Left lobe of liver (tissue), 2 donors: ENCODE results near the gene PTGDS. TPM values are rescaled to one million over a fixed set of nuclear protein-coding genes. Genes with fewer than 3 reads are reported as not detected.
"Not testable (repeated sequence)": the region's sequence is repeated elsewhere in the genome, so short reads cannot be mapped to it uniquely, and the experiment has no call there.

Experiments used
- ATAC-seq: fragments of 200-7000 bp; cut with Tn5 transposase; one replicate; pipeline ENCODE4 v1.9.1; 2020; ENCODE audit warnings: mild to moderate bottlenecking, moderate library complexity
- DNase-seq: peaks from one replicate; pipeline ENCODE4 v3.0.0-alpha.2; 2020; ENCODE audit warnings: low spot score
- total RNA-seq: library from RNA; stranded (reverse); gene quantifications from one replicate; pipeline ENCODE4 v1.2.1, GENCODE V29; 2021
- donor health status: DM: no; HTN: no; CAD: no; lungs with moderate emphysema.
- donor health status: DM: no; HTN: yes; CAD: no.

PTGDS gene
- total RNA-seq, 1 donor from 2014 or later = 5.2 TPM

DNA sequence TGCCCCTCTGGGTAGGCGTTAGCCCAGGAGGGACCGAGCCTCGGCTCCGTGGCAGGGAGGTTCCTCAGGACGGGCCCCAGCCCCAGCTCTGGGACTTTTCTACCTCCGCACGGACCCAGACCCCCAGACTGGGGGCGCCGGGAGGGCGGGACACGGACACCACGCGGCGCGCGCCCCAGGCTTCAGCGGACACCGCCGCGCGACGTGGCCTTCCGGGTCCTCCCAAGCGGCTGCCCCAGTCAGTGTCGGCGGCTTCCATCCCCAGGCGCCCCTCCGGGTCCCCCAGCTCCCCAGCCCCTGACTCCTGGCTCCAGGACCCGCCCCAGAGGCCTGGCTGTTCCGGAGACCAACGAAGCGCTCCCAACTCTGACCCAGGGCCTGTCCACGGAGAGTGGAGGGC lies 8.5 kb downstream of the PTGDS start:
- ATAC-seq (no peak), DNase-seq (no peak)

DNA sequence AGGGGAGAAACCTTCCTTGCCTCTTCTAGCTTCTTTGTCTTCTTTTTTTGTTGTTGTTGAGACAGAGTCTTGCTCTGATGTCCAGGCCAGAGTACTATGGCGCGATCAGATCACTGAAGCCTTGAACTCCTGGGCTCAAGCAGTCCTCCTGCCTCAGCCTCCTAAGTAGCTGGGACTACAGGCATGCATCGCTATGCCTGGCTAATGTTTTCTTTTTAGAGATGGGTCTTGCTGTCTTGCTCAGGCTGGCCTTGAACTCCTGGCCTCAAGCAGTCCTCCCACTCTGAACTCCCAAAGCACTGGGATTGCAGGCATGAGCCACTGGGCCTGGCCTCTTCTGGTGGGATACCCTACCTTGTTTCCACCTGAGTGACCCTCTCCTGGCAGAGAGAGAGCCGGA lies 11.6 kb downstream of the PTGDS start:
- no peak for ATAC-seq

DNA sequence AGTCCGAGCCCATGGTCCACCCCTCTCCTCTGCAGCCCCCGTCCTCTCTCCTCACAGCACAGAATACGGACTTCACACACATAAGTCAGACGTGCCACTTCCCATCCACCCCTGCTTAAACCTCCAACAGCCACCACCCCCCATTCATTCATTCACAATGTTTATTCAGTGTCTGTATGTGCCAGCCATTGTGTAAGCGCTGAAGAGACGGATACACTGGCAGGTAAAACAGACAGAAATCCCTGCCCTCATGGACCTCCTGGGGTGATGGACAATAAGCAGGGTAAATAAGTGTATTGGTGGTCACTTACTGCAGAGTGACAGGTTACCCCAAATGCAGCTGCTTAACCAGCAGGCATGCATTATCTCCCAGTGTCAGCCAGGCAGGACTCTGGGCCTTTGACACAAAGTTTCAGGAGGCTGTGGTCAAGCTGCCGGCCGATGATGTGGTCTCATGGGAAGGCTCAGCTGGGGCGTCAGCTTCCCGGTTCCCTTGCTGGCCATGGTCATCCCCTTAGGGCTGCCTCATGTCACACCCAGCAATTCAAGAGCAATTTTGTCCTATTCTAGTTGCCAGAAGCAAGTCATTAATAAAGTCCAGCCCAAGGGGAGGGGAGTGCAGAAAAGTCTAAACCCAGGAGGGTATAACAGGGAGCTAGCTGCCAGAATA lies 13.1 kb downstream of the PTGDS start:
- no peak for ATAC-seq
- DNase-seq = no peak

More for the DNA sequence above, 11.6 kb downstream of the PTGDS start:
- DNase-seq = no peak

DNA sequence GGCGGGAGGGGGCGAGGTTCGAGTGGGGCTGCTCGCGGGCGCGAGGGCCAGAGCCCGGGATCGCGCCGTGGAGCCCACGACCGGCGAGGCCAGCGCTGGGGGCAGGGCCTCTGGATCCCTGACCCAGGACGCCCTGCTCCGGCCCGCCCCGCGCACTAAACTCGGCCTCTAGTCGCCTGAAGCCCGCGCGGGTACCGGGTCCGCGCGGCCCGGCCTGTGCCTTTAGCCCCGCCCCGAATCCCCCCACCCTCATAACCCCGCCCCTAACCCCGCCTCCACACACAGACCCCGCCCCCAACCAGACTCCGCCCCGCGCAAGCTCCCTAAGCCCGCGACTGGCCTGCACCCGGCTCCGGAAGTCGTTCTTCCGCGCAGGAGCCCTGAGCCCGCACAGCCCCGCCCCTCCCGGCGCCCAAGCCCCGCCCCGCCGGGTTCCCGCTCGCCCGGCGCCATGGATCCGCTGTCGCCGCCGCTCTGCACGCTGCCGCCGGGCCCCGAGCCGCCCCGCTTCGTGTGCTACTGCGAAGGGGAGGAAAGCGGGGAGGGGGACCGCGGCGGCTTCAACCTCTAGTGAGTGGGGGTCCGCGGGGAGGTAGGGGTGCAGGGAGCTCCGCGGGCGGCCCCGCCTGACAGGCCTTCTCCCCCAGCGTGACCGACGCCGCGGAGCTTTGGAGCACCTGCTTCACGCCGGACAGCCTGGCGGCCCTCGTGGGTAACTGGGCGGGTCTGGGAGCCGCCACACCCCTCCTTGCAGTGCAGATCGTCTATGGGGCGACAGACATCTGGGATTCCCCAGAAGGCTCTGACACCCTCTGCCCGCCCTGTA lies 14.9 kb downstream of the PTGDS start, which contains the start of gene PAXX:
PAXX (plus strand) TSS at position 430 of the 826 bp plus-strand sequence; CDS start at position 452, 22 bp downstream.
- ATAC-seq = peak; percentile 93
- DNase-seq = peak; percentile 93

DNA sequence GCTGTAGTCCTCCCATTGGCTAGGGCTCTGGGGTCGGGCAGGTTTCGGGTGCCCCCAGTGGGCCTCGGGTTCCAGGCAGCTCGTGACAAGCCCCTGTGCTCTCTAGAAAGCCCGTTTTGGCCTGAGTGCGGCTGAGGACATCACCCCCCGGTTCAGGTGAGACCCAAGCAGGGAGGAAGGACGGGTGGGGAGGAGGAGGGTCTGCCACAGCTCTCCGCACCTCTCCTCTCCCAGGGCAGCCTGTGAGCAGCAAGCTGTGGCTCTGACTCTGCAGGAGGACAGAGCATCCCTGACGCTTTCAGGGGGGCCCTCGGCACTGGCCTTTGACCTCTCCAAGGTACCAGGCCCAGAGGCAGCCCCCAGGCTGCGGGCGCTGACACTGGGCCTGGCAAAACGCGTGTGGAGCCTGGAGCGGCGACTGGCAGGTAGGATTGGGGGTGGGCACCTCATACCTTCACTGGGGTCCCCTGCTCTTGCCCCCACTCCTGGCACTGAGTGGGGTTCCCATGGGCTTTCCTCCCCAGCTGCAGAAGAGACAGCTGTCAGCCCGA lies 15.6 kb downstream of the PTGDS start:
- DNase-seq (no peak), ATAC-seq (no peak)

DNA sequence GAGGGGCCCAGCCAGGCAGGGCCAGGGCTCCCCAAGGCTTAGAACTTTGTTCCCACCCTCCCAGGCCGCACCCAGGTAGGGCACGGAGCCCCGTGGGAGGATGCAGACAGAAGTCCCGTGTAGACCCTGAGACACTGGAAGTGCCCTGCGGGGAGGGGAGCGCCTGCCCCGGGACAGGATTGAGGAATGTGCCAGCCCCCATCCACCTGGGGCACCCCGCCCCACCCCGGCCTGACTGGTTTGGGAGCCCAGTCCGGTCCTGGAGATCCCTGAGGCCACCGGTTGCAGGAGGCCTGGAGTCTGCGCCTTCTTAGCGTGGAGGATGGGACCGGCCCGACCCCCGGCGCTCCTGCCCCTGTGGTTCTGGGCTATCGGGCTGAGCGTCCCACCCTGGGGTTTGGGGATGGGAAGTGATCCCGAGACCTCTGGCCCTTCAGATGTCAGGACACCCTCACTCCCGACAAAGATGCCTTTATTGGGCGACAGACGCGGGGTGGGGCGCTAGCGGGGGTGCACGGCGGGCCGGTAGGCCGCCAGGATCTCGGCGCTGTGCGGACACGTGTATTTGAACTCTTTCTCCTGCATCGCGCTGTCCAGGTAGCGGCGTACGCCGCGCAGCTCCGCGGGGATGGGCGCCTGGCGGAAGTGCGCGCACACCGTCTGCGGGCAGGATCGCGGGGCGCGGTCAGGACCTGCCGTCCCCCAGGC lies 17.0 kb downstream of the PTGDS start:
- ATAC-seq (no peak), DNase-seq (no peak)

DNA sequence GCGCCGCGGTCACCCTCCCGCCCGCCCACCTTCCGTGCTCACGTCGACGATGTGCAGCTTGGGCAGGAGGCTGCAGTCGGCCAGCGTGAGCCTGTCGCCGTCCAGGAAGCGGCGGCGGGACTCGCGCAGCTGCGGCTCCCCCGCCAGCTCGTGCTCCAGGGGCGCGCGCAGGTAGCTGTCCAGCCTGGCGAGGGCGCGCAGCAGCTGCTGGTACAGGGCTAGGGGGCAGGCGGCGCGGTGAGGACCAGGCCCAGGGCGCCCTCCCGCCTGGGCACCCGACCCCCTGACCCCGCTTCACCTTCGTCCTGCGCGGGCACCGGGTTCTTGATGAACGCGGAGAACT lies 17.6 kb downstream of the PTGDS start:
- no peak for DNase-seq

DNA sequence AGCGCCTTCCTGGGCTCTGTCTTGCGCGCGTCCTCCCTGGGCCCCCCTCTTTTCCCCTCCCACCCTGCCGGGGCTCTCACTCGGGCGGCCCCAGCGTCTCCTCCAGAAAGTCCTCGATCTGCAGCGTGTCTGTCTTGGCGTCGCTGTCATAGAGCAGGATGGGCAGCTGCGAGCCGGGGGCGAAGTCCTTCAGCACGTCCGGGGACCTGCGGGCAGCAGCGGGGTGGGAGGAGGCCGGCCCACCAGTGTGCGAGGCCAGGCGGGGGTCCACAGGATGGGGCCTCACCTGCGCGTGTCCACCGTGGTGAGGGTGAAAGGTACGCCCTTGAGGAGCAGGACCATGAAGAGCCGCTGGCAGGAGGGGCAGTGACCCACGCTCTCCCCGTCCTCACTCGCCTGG lies 18.1 kb downstream of the PTGDS start:
- no peak for ATAC-seq
- DNase-seq = no peak

More for the DNA sequence above, 17.6 kb downstream of the PTGDS start:
- no peak for ATAC-seq

DNA sequence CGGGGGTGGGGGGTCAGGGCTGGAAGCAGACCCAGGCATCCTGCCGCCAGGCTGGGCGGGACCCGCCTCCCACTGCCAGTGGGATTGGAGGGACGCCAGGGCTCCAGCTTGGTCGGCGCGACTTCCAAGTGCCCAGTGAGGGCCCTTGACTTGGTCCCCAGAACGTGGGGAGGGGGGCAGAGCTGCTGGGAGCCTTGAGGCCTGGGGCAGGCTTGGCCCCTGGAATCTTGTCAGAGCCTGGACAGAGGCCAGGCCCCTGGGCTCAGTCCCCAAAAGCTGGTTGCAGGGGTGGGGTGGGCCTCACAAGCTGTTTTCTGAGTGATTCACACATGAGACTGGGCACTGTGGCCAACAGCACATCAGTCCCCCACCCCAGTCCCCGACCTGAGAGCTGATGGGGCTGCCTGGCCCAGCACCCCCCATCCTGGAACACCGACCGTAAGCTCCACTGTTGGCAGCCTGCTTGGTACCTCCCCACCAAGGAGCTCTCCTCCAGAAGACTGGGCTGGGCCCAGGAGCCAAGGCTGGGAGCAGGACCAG lies 18.5 kb downstream of the PTGDS start:
- no peak for DNase-seq
- ATAC-seq = no peak

DNA sequence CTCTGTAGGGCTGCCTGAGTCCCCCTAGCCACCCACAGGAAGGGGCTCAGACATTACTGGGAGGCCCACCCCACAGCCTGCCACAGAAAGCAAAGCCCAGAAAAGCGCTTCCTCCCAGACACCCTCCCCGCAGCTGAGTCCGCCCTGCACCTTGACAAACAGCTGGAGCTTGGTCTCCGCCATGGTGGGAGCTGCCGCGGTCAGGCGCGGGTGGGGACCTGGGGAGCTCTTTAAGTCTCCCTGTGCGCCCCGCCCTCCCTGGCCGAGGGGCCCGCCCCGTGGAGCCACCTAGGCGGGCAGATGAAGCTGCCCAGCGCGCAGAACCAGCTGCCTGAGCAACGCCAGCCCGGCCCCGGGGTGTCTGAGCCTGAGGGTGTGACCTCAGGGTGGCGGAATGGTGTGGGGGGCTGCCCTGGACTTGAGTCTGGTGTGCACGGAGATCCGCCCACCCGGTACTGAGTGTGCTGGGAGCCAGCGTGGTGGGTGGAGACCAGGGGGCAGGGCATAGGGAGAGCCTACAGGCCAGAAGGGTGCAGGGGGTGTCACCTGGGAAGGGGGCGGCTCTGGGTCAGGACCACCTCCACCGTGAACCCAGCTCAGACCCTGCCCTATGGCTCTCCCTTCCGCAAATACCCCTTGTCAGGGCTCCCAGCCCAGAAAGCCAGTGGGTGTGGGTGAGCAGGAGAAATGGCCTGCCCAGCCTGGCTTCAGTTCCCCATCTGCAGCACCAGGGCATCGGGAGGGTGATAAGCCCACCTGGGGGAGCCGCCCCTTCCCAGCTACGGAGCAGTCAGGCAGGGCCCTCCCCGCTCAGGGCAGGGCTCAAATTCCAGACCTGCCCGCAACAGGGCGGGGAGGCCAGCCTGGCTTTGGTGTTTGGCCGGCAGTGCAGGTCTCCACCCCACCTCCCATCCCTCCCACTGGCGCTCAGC lies 19.3 kb downstream of the PTGDS start, which contains the start of gene CLIC3:
CLIC3 (minus strand) TSS at position 208 of the 932 bp plus-strand sequence; CDS start at position 183, 25 bp downstream.
- DNase-seq = no peak
- ATAC-seq = peak; percentile 31

DNA sequence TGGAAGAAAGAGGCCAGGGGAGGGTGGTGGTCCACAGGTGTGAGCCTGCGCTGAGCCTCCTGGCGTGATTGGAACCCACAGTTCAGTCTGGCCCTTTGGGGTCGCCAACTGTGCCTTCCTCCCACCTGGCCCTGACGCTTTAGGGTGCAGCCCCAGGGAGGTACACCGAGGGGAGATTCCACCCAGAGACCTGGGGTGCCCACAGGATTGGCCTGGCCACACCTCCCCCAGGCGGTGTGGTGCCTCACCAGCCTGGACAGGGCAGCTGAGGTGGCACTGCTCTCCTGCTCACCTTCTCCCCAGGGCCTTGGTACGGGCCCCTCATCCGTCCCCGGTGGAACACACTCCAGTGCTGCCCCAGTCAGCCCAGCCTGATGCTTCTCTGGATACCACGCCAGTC lies 20.1 kb downstream of the PTGDS start:
- ATAC-seq (no peak), DNase-seq (no peak)

DNA sequence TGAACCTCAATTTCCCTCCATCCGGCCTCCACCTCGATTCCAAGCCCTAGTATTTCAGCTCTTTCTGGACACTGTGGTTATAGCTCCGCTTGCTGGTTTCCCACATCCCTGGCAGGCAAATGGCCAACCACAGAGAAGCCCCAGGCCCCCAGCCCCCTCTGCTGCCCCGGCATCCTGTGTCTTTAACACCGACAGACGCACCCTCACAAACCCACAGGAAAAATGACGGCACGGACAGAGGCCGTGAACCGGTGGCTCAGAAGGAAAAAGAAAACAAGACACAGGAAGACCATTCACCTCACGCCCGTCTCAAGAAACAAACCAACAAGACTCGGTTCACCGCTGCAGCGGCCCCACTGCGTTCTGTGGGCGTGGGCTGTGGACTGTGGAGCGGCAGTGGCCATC lies 20.5 kb downstream of the PTGDS start:
- no peak for ATAC-seq
- no peak for DNase-seq

DNA sequence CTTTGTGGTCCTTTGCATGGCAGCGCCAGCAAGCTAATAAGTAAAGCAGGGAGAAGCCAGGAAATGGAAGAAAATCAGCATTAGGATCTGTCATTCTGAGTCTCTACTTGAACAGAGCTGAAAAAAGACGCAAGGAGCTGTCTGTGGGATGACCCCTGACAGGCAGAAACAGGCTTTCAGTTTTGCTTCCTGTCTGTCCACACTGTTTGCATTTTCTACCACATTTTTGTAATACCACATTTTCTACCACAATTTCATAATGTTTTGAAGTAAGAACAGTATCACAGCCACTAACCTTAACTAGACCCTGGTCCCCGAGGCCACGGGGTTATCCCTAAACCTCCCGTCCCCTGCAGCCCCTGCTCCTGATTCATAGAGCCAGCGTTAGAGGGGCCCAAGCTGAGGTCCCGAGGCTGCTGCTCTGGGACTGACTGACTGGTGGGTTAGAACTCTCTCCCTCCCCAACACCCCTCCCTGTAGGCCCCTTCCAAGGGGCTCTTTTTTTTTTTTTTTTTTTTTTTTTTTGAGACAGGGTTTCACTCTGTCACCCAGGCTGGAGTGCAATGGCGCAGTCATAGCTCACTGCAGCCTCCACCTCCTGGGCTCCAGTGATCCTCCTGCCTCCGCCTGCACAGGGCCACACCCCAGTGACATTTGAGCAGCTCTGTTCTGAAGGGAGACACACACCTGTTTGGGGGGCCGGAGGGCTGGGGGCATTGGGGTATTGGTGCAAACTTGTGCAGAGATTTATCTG lies 23.1 kb downstream of the PTGDS start:
- no peak for DNase-seq
- ATAC-seq = no peak

DNA sequence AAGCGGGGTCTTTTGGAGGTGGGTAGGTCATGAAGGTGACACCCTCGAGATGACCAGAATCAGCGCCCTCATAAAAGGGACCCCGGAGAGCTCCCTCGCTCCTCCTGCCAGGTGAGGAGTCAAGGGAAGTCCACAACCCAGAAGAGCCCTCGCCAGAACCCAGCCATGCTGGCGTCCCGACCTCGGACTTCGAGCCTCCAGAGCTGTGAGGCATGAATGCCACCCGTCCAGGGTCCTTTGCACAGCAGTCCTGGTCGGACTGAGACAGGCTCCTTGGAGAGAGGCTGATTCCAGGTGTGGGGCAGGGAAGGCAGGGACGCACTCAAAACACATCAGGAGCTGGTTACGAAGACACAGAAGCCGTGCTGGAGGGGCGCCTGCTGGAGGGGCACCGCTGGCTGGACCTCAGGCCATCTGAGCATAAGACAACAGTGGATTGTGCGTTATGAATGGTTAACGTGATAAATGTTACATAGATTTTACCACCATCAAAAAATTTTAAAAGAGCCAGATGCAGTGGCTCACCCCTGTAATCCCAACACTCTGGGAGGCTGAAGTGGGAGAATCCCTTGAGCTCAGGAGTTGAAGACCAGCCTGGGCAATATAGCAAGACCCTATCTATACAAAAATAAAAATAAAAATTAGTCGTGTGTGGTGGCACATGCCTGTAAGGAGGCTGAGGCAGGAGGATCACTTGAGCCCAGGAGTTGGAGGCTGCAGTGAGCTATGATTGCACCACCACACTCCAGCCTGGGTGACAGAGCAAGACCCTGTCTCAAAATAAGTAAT lies 24.7 kb downstream of the PTGDS start:
- no peak for DNase-seq
- peak; percentile 72 for ATAC-seq

DNA sequence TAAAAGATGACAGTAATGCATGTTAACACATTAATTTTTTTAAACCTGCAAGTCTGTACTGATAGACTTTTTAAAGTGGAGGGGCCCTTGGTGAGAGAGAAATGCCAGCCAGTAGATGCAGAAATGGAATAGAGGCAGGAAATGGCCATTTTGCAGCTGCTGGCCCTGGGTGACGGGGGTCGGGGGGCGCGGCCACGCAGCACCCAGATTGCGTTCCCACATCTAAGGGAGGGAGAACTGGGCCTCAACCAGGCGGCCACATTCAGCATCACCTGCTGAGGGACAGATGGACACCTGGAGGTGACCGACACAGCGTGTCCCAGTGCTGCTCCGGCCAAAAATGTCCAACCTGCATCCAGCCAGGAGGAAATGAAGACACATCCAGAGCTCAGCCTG lies 25.3 kb downstream of the PTGDS start:
- DNase-seq (no peak), ATAC-seq (no peak)

DNA sequence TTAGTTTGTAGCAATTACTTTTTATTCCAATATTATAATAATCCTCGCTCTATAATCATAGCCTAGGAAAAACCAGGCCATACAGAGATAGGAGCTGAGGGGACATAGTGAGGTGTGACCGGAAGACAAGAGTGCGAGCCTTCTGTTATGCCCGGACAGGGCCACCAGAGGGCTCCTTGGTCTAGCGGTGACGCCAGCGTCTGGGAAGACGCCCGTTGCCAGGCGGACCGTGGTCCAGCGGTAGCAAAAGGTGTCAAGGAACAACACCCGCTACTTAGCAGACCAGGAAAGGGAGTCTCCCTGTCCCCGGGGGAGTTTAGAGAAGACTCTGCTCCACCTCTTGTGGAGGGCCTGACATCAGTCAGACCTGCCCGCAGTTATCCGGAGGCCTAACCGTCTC lies 27.0 kb downstream of the PTGDS start:
- not testable (repeated sequence) for DNase-seq, ATAC-seq

DNA sequence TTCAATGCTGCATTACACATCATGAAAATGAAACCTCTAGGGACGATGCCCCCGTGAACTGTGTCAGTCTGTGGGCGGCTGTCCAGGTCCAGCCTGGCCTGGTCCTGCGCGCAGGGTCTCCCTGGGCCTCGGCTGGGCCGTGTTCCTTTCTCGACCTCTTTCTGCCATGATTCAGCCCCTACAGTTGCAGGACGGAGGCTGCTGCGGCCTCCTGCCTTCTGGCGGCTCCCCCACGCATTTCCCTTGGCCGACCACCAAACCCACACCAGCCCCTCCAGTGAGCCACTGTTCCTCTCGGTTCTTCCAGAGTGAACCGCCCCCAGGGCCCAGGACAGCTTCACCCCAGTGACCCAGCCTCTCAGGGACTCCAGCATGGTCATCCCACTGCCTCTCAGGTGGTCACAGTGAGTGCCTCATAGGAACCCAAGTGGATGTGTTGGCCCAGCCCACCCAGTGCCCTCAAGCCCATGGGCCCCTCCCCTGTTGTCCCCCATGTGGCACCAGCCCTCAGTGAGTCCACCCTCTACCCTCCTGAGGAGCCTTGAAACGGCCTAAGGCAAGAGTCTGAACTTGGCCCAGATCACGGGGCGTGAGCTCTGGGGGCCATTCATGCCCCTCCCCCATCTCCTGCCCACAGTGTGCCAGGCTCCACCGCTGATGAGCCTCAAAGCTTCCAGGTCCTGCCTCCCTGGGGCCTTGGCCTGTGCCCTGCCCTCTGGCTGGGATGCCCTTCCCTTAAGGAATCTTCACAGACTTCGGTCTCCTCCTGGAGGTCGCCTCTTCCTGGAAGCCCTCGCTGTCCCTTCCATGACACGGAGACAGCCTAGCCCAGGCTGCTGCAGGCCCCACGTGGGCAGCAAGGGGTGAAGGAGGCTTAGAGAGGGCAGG lies 29.1 kb downstream of the PTGDS start:
- ATAC-seq (peak; percentile 10), DNase-seq (no peak)
